ENCODE results near the gene HMGCS1. TPM values are rescaled to one million over a fixed set of nuclear protein-coding genes. Genes with fewer than 3 reads are reported as not detected.
"Not testable (repeated sequence)": the region's sequence is repeated elsewhere in the genome, so short reads cannot be mapped to it uniquely, and the experiment has no call there.

The HMGCS1 gene
- total and polyA plus RNA-seq, 2 donors: 17.8 to 20.1 TPM

- no peaks in the 10 kb centered on the region for H3K36me3 ChIP-seq (ENCODE audit: control insufficient read depth in 2 of 2, insufficient read depth in 2 of 2, low read length in 1 of 2)
- no peak overlapping the region for H3K27ac ChIP-seq (ENCODE audit: low read depth in 1 of 2, low read length in 1 of 2)
- no peaks in the 10 kb centered on the region for H3K4me1 ChIP-seq (ENCODE audit: control insufficient read depth in 2 of 2, insufficient read depth in 2 of 2, low read length in 2 of 2)
- H3K9me3 ChIP-seq (ENCODE audit: control insufficient read depth in 2 of 2, insufficient read depth in 1 of 2, low read length in 1 of 2): no peaks in the 10 kb centered on the region
- no peak for DNase-seq (ENCODE audit: low read depth in 6 of 9, low spot score in 9 of 9)
- no peaks in the 10 kb centered on the region for H3K27me3 ChIP-seq (ENCODE audit: control insufficient read depth in 2 of 2, insufficient read depth in 1 of 2, low read length in 1 of 2)
- no peak overlapping the region for H3K4me3 ChIP-seq (ENCODE audit: low read length in 2 of 2)
- 95% methylated on average over 3 of the region's 3 CpGs for WGBS
Measured at GRCh38 chr5:43352131-43352530, 38.9 kb upstream of the HMGCS1 start.

DNA sequence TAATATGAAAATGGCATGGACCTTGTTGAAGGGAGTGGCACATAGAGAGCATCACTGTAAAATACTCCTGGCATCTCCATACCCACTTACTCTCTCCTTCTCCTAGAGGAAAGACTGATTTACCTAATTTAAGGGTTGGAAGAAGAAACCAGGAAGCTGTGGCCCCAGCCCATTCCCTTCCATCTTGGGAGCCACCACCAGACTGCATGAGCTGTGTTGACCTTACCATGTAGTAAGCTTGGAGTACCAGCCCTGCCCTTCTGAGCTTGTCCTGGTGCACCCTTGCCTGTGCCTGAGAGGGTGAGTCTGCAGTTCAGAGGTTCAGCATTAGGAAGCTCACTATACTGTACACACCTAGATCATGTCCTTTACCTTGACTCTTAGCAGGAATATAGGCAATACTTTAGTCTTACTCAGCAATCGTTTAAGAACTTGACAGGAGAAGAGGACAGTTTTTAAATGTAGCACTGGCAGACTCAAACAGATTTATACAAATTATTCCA, 35.7 kb upstream of the HMGCS1 start:
- Histone ChIP-seq H3K27ac (ENCODE audit: low read depth in 1 of 2, low read length in 1 of 2) (no peak overlapping the region), H3K27me3 (ENCODE audit: control insufficient read depth in 2 of 2, insufficient read depth in 1 of 2, low read length in 1 of 2) (no peaks in the 10 kb centered on the region), H3K4me3 (ENCODE audit: low read length in 2 of 2) (no peak overlapping the region), H3K4me1 (ENCODE audit: control insufficient read depth in 2 of 2, insufficient read depth in 2 of 2, low read length in 2 of 2) (no peaks in the 10 kb centered on the region), H3K36me3 (ENCODE audit: control insufficient read depth in 2 of 2, insufficient read depth in 2 of 2, low read length in 1 of 2) (no peaks in the 10 kb centered on the region), H3K9me3 (ENCODE audit: control insufficient read depth in 2 of 2, insufficient read depth in 1 of 2, low read length in 1 of 2) (no peaks in the 10 kb centered on the region)
- DNase-seq (ENCODE audit: low read depth in 6 of 9, low spot score in 9 of 9): no peak
- 94% methylated on average over 1 of the region's 1 CpG for WGBS

DNA sequence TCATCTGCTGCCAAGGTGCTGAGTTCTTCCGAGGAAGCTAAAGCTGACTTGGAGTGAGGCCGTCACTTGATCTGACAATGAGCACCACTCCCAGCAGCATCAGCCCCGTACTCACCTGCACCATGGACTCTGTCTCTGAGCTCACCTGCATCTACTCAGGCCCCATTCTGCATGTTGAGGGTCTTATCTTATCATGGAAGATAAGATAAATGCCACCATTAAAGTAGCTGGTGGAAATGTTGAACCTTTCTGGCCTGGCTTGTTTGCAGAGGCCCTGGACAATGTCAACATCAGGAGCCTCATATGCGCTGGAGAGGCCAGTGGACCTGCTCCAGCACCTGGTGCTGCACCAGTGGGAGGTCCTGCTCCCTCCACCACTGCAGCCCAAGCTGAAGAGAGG, 35.0 kb upstream of the HMGCS1 start:
- H3K27me3 ChIP-seq (ENCODE audit: control insufficient read depth in 2 of 2, insufficient read depth in 1 of 2, low read length in 1 of 2): no peaks in the 10 kb centered on the region
- H3K36me3 ChIP-seq (ENCODE audit: control insufficient read depth in 2 of 2, insufficient read depth in 2 of 2, low read length in 1 of 2): no peaks in the 10 kb centered on the region
- H3K4me3 ChIP-seq (ENCODE audit: low read length in 2 of 2): no peak overlapping the region
- no peaks in the 10 kb centered on the region for H3K4me1 ChIP-seq (ENCODE audit: control insufficient read depth in 2 of 2, insufficient read depth in 2 of 2, low read length in 2 of 2)
- no peak overlapping the region for H3K27ac ChIP-seq (ENCODE audit: low read depth in 1 of 2, low read length in 1 of 2)
- no peak for DNase-seq (ENCODE audit: low read depth in 6 of 9, low spot score in 9 of 9)
- H3K9me3 ChIP-seq (ENCODE audit: control insufficient read depth in 2 of 2, insufficient read depth in 1 of 2, low read length in 1 of 2): no peaks in the 10 kb centered on the region
- WGBS: 98% methylated on average over 4 of the region's 4 CpGs

DNA sequence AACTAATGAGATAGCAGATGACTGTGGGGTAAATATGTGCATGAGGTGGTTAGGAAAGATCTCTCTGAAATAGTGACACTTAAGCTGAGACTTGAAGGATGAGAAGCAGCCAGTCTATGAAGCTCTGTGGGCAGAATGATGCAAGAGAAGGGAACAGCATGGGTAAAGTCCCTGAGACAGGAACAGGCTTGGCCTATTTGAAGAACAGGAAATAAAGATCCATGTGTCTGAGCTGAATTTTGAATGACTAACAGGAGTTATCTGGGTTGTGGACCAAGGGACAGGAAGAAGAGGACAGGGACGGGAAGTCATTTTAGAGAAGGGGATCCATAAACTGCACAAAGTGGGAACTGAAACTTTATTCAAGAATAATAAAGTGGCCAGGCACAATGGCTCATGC, 25.6 kb upstream of the HMGCS1 start:
- WGBS: 83% methylated on average over 1 of the region's 1 CpG
- Histone ChIP-seq H3K9me3 (ENCODE audit: control insufficient read depth in 2 of 2, insufficient read depth in 1 of 2, low read length in 1 of 2) (peaks cover 1 to 6% of the 10 kb centered on the region in 2 donors), H3K36me3 (ENCODE audit: control insufficient read depth in 2 of 2, insufficient read depth in 2 of 2, low read length in 1 of 2) (no peaks in the 10 kb centered on the region), H3K27ac (ENCODE audit: low read depth in 1 of 2, low read length in 1 of 2) (no peak overlapping the region), H3K4me3 (ENCODE audit: low read length in 2 of 2) (no peak overlapping the region), H3K27me3 (ENCODE audit: control insufficient read depth in 2 of 2, insufficient read depth in 1 of 2, low read length in 1 of 2) (no peaks in the 10 kb centered on the region), H3K4me1 (ENCODE audit: control insufficient read depth in 2 of 2, insufficient read depth in 2 of 2, low read length in 2 of 2) (no peaks in the 10 kb centered on the region)
- DNase-seq (ENCODE audit: low read depth in 6 of 9, low spot score in 9 of 9): no peak

GRCh38 chr5:43336159-43336558, 22.9 kb upstream of the HMGCS1 start:
- H3K27ac ChIP-seq (ENCODE audit: low read depth in 1 of 2, low read length in 1 of 2): no peak overlapping the region
- DNase-seq (ENCODE audit: low read depth in 6 of 9, low spot score in 9 of 9): no peak
- WGBS: 97% methylated on average over 2 of the region's 2 CpGs
- H3K9me3 ChIP-seq (ENCODE audit: control insufficient read depth in 2 of 2, insufficient read depth in 1 of 2, low read length in 1 of 2): peaks cover 1 to 6% of the 10 kb centered on the region in 2 donors
- H3K36me3 ChIP-seq (ENCODE audit: control insufficient read depth in 2 of 2, insufficient read depth in 2 of 2, low read length in 1 of 2): no peaks in the 10 kb centered on the region
- H3K4me1 ChIP-seq (ENCODE audit: control insufficient read depth in 2 of 2, insufficient read depth in 2 of 2, low read length in 2 of 2): no peaks in the 10 kb centered on the region
- H3K4me3 ChIP-seq (ENCODE audit: low read length in 2 of 2): no peak overlapping the region
- no peaks in the 10 kb centered on the region for H3K27me3 ChIP-seq (ENCODE audit: control insufficient read depth in 2 of 2, insufficient read depth in 1 of 2, low read length in 1 of 2)

DNA sequence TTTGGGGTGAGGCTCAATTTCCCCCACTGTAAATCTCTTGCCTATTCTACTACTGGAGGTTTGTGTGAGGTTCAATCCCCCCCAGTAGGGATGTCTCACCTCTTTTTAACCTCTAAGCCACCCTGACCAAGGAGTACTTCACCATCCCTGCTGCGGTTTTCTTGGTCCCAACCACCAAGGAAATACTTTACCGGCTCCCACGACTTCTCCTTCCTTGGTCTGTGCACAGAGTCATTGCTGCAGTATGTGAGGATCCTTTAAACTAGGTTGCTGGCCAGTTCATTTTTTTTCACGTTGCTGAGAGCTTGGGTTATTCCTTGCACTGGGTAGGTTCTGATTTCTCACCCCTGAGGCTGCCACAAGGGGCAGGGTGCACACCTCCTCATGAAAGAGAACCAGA, 22.5 kb upstream of the HMGCS1 start:
- no peak for DNase-seq (ENCODE audit: low read depth in 6 of 9, low spot score in 9 of 9)
- Histone ChIP-seq H3K4me3 (ENCODE audit: low read length in 2 of 2) (no peak overlapping the region), H3K36me3 (ENCODE audit: control insufficient read depth in 2 of 2, insufficient read depth in 2 of 2, low read length in 1 of 2) (no peaks in the 10 kb centered on the region), H3K27ac (ENCODE audit: low read depth in 1 of 2, low read length in 1 of 2) (no peak overlapping the region), H3K9me3 (ENCODE audit: control insufficient read depth in 2 of 2, insufficient read depth in 1 of 2, low read length in 1 of 2) (peaks cover 0 to 1% of the 10 kb centered on the region in 2 donors), H3K4me1 (ENCODE audit: control insufficient read depth in 2 of 2, insufficient read depth in 2 of 2, low read length in 2 of 2) (no peaks in the 10 kb centered on the region), H3K27me3 (ENCODE audit: control insufficient read depth in 2 of 2, insufficient read depth in 1 of 2, low read length in 1 of 2) (no peaks in the 10 kb centered on the region)
- WGBS: 90% methylated on average over 4 of the region's 4 CpGs

DNA sequence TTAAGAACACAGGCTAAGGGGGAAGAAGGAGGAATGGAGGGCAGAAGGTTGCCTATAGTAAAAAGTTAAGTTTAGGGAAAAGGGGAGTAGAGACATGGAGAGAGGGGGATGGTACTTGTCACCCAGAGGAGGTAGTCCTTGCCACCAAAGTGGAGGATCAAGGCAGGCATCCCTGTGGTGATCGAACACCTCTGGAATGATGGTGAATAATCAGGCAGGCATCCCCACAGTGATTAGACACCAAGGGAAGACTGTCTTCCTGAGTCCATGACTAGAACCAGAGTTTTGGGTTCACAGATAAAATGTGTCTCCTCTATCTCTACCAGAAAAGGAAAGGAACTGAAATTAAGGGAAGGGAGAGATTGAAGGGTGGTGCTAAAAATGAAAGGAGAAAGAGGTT, 19.2 kb upstream of the HMGCS1 start:
- DNase-seq (ENCODE audit: low read depth in 6 of 9, low spot score in 9 of 9): no peak
- 96% methylated on average over 1 of the region's 1 CpG for WGBS
- Histone ChIP-seq H3K36me3 (ENCODE audit: control insufficient read depth in 2 of 2, insufficient read depth in 2 of 2, low read length in 1 of 2) (no peaks in the 10 kb centered on the region), H3K27ac (ENCODE audit: low read depth in 1 of 2, low read length in 1 of 2) (no peak overlapping the region), H3K4me3 (ENCODE audit: low read length in 2 of 2) (no peak overlapping the region), H3K27me3 (ENCODE audit: control insufficient read depth in 2 of 2, insufficient read depth in 1 of 2, low read length in 1 of 2) (no peaks in the 10 kb centered on the region), H3K9me3 (ENCODE audit: control insufficient read depth in 2 of 2, insufficient read depth in 1 of 2, low read length in 1 of 2) (peaks cover 0 to 5% of the 10 kb centered on the region in 2 donors), H3K4me1 (ENCODE audit: control insufficient read depth in 2 of 2, insufficient read depth in 2 of 2, low read length in 2 of 2) (no peaks in the 10 kb centered on the region)

DNA sequence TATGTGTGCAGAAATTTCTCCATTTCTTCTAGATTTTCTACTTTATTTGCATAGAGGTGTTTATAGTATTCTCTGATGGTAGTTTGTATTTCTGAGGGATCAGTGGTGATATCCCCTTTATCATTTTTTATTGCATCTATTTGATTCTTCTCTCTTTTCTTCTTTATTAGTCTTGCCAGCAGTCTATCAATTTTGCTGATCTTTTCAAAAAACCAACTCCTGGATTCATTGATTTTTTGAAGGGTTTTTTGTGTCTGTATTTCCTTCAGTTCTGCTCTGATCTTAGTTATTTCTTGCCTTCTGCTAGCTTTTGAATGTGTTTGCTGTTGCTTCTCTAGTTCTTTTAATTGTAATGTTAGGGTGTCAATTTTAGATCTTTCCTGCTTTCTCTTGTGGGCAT, 12.4 kb upstream of the HMGCS1 start:
- not testable (repeated sequence) for DNase-seq (ENCODE audit: low read depth in 6 of 9, low spot score in 9 of 9); H3K27ac ChIP-seq (ENCODE audit: low read depth in 1 of 2, low read length in 1 of 2); H3K36me3 ChIP-seq (ENCODE audit: control insufficient read depth in 2 of 2, insufficient read depth in 2 of 2, low read length in 1 of 2); H3K27me3 ChIP-seq (ENCODE audit: control insufficient read depth in 2 of 2, insufficient read depth in 1 of 2, low read length in 1 of 2); H3K4me1 ChIP-seq (ENCODE audit: control insufficient read depth in 2 of 2, insufficient read depth in 2 of 2, low read length in 2 of 2); H3K9me3 ChIP-seq (ENCODE audit: control insufficient read depth in 2 of 2, insufficient read depth in 1 of 2, low read length in 1 of 2); H3K4me3 ChIP-seq (ENCODE audit: low read length in 2 of 2)

DNA sequence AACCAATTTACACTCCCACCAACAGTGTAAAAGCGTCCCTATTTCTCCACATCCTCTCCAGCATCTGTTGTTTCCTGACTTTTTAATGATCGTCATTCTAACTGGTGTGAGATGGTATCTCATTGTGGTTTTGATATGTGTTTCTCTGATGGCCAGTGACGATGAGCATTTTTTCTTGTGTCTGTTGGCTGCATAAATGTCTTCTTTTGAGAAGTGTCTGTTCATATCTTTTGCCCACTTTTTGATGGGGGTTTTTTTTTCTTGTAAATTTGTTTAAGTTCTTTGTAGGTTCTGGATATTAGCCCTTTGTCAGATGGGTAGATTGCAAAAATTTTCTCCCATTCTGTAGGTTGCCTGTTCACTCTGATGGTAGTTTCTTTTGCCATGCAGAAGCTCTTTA, 10.3 kb upstream of the HMGCS1 start:
- H3K9me3 ChIP-seq (ENCODE audit: control insufficient read depth in 2 of 2, insufficient read depth in 1 of 2, low read length in 1 of 2); H3K27me3 ChIP-seq (ENCODE audit: control insufficient read depth in 2 of 2, insufficient read depth in 1 of 2, low read length in 1 of 2); H3K27ac ChIP-seq (ENCODE audit: low read depth in 1 of 2, low read length in 1 of 2); H3K4me3 ChIP-seq (ENCODE audit: low read length in 2 of 2); H3K4me1 ChIP-seq (ENCODE audit: control insufficient read depth in 2 of 2, insufficient read depth in 2 of 2, low read length in 2 of 2); DNase-seq (ENCODE audit: low read depth in 6 of 9, low spot score in 9 of 9); H3K36me3 ChIP-seq (ENCODE audit: control insufficient read depth in 2 of 2, insufficient read depth in 2 of 2, low read length in 1 of 2): not testable (repeated sequence)
- 69% methylated on average over 3 of the region's 3 CpGs for WGBS

GRCh38 chr5:43320846-43321245, 7.6 kb upstream of the HMGCS1 start:
- H3K36me3 ChIP-seq (ENCODE audit: control insufficient read depth in 2 of 2, insufficient read depth in 2 of 2, low read length in 1 of 2): no peaks in the 10 kb centered on the region
- H3K27ac ChIP-seq (ENCODE audit: low read depth in 1 of 2, low read length in 1 of 2): no peak overlapping the region
- H3K27me3 ChIP-seq (ENCODE audit: control insufficient read depth in 2 of 2, insufficient read depth in 1 of 2, low read length in 1 of 2): no peaks in the 10 kb centered on the region
- no peak overlapping the region for H3K4me3 ChIP-seq (ENCODE audit: low read length in 2 of 2)
- 98% methylated on average over 4 of the region's 4 CpGs for WGBS
- no peaks in the 10 kb centered on the region for H3K4me1 ChIP-seq (ENCODE audit: control insufficient read depth in 2 of 2, insufficient read depth in 2 of 2, low read length in 2 of 2)
- no peaks in the 10 kb centered on the region for H3K9me3 ChIP-seq (ENCODE audit: control insufficient read depth in 2 of 2, insufficient read depth in 1 of 2, low read length in 1 of 2)
- DNase-seq (ENCODE audit: low read depth in 6 of 9, low spot score in 9 of 9): no peak

Measured in thymus (tissue), 11 donors.